GM18907 (cell line): ENCODE data around the gene USP36.

Source experiments
- ATAC-seq: cut with Tn5 transposase; IDR thresholded peaks from one replicate; pipeline ENCODE4 v1.9.1; 2021; ENCODE audit warnings: mild to moderate bottlenecking, moderate library complexity; ENCODE audit not compliant: unreplicated experiment

The USP36 gene

GRCh38 chr17:78819402-78819801, 21.2 kb downstream of the USP36 start:
- no peak for ATAC-seq

DNA sequence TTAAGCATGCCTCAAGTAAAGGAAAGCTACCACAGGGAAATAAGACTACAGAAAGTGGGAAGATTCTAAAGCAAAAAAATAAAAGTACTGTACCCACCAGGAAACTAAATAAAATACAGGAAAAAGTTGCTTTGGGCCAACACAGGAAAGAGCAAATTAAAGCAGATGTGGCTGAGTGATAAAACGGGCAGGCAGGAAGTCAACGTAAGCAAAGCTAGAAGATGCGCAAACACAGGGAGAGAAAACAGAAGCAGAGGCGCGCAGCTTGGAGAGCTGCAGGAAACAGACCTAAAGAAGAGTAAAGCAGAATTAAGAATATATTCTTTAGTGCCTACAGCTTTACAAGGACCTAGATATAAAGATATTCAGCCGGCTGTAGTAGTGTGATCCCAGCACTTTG, 21.7 kb downstream of the USP36 start:
- ATAC-seq, result no peak

DNA sequence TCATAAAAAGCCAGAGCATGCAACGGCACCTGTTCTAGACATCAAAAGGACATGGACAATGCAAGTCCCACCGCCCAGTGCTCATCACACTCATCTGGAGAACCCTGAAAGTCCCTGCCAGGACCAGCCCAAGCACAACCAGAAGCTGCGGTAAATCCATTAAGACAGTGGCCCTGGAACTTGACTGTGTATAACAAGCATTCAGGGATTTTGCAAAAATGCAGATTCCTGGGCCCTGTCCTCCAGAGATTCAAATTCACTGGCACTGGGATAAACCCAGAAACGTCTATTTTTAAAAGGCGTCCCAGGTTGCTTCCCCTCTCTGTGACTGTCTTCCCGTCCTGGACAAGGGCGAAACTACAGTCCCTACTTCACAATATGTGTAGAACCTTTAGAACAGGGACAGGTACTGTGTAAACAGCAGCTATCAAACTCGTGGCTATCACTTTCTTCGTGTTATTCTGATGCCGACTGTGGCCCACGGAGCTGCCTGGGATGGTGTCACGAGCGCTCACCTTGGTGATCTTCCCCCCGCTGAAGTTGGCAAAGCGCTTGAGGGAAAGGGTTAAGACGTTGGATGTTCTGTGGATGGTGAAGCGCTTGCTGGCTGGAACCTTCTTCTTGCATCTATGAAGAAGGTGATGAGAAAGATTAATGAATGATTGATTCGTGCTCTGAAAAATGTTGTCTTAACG, 22.3 kb downstream of the USP36 start:
- ATAC-seq, result no peak

GRCh38 chr17:78817123-78817522, 23.5 kb downstream of the USP36 start:
- ATAC-seq, result no peak

DNA sequence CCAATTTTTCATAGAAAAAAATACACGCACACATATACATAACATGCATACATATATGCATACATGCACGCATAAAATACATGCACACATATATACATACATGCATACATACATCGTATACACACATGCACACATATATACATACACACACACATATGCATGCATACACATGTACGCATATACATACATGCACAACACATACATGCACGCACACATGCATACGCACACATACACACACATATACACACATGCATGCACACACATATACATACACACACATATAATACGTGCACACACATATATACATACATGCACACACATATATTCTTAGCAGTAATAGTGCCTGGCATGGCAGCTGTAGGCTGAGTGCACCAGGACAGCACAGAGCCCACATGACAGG, 24.9 kb downstream of the USP36 start:
- ATAC-seq, result no peak

DNA sequence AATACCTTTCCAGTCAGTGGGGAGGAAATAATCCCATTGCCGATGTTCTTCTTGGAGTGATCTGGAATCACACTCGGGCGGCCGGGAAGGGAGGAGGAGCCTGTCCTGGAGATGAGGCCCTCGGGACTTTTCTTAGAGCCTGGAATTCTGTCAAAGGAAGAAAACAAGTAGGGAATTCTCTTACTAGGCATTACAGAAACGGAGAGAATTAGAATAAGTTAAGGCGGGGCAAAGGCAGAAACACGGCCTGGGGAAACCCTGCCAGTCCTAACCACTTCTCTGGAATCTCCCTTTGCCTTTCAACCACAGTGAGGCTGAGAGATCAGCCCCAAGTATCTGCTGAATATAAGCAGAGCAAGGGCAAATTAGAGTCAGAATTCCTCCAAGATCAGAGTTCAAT, 27.8 kb downstream of the USP36 start:
- ATAC-seq, result no peak

GRCh38 chr17:78808163-78808562, 32.5 kb downstream of the USP36 start:
- ATAC-seq, result no peak

DNA sequence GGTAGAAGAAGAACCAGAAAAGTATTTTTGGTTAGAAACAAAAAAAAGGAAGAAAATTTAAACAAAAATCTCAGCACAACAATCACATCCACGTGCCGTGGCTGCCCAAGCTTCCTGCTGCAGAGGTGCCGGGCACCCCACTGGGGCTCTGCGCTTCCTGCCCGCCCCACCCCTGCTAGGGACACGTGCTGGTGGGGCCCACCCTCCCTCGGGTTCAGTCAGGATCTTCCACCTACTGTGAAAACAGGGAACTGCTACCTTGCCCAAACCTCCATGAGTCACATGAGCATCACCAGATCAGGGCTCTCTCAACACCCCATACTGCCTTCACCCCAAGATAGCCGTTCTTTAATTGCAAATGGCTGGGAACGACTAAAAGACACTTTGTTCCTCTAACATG, 34.2 kb downstream of the USP36 start:
- ATAC-seq, result no peak

- no peak for ATAC-seq
These were observed 35.3 kb downstream of the USP36 start for GRCh38 chr17:78805301-78805700.

DNA sequence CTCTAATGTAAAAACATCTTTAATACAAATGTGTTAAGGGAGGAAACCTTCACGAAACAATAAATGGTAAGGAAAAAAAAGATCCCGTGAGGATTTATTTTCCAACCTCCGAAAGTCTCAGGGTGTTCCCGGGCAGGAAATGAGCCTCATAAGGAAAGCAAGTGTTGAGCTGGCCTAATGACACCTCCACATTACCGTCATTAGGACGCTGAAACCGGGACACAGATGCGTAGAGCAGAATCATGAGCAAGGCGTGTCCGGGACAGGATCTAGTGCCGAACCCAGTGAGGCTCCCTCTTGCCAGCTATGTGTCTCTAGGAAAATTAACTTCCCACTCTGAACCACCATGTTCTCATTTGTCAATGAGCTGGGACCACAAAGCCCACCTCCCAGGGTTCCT, 35.8 kb downstream of the USP36 start:
- no peak for ATAC-seq

- no peak for ATAC-seq
These were observed 37.3 kb downstream of the USP36 start for GRCh38 chr17:78803186-78803845.

DNA sequence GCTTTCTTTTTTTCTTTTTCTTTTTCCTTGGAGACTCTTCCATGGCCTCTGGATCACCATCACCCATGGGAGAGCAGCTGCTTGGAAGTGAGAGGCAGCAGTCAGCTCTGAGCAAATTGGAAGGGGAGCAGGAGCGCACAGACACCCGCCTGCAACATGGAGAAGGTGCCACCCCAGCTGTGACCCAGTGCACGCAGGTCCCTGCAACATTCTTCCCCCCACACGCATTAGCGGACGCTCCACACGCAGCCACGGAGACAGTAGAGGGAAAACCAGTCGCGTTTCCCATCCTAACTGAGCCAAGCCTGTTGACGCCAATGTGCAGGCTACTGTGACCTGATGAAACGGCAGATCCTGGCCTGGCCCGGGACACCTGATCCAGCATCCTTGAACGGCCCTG, 38.2 kb downstream of the USP36 start:
- ATAC-seq, result no peak

DNA sequence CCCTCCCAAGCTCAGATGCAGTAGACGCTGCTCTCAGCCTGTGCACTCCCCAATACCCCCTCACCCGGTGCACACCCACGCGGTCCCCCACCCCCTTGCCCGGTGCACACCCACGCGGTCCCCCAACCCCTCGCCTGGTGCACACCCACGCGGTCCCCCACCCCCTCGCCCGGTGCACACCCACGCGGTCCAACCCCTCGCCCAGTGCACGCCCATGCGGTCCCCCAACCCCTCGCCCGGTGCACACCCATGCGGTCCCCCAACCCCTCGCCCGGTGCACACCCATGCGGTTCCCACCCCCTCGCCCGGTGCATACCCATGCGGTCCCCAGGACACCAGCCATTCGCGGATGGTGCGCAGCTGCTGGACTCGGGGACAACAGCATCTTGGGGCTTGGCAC, 38.6 kb downstream of the USP36 start:
- no peak for ATAC-seq

GRCh38 chr17:78800132-78800931, 40.3 kb downstream of the USP36 start:
- no peak for ATAC-seq

DNA sequence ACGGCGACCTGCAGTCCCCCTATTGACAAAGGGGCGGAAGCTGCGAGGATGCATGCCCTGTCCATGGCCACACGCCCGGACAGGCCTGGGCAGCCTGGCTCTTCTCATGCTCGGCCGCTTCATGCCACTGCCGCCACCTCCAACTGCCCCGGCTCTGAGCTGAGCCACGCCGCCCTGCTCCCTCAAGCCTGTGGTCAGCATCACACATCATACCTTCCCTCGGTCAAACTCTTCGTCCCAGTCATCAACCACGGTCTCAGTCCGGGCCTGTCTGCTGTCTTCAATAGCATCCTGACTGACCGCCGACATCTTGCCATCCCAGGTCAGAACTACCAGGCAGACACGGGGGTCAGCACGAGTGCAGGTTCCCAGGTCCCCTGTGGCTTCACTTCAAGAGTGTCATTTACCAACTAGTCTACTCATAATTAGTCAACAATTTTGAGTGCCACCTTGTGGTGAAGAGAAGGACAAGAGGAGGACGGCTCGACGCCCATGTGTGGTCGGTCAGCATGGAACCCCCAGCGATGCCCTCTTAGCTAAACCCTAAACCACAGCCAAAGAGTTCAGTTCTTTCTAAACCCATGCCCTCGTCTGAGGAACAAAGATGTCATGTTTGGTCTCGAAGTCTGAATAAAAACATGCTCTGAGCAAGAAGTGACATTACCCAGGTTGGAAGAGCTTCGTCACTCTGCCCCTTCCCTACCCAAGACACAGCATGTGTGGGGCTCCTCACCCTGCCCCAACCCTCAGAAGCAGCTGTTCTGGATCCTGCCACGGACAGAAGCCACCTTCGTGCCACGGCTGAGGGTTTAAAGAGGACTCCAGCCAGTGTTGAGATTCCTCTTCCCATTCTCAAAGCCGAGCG, 41.7 kb downstream of the USP36 start:
- no peak for ATAC-seq

- ATAC-seq, result no peak
These were observed 42.7 kb downstream of the USP36 start for GRCh38 chr17:78797691-78798585.

DNA sequence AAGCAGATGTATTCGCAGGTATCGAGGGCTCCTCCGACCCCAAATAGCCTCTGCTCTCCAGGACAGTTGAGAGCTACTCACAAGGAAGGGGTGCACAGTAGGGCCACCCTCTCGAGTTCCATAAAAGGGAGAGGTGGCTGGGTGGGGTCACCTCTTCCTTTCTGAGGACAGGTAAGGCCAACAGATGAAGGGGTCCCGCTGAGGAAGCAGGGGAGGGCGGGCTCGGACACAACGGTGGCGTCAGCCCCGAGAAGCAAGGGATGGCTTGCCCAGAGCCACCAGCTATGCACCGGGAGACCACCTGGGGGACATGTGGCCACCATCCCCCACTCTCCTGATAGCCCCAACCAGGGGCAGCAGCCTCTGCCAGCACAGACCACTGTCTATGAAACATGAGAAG, 43.4 kb downstream of the USP36 start:
- no peak for ATAC-seq

DNA sequence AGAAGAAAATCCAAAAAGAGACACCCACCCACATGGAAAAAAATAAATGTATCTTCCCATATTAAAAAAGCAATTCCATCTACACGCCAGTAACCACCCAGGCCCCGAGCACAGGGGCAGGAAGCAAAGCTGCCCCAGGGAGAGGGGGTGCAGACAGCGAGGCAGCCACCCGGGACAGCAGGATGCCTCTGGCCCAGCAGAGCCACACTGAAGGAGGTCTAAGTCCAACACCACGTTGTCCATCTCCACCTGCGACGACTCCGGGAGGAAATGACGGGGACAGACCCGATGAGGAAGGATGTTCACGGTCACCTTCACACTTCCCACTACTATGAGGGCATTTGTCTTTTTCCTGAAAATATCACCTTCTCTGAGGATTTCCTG, 44.1 kb downstream of the USP36 start:
- no peak for ATAC-seq

GRCh38 chr17:78795861-78796516, 44.6 kb downstream of the USP36 start:
- no peak for ATAC-seq
